HCT116 (cell line): ENCODE data around the gene CRIM1.

Experiments
- EZH2 ChIP-seq: fragments of 200-600 bp; sonication (generic); IDR thresholded peaks from 2 replicates; pipeline ENCODE4 v1.6.1; 2017; ENCODE audit warnings: antibody characterized with exemption, mixed run types
- JUND ChIP-seq: IDR thresholded peaks from 2 replicates; pipeline ENCODE4 v1.6.1; 2012
- POLR2A ChIP-seq: IDR thresholded peaks from 2 replicates; pipeline ENCODE4 v1.7.0; 2011; ENCODE audit warnings: borderline replicate concordance; ENCODE audit not compliant: insufficient read depth, insufficient read length; ENCODE audit errors: extremely low read depth
- POLR2AphosphoS5 ChIP-seq: IDR thresholded peaks from 2 replicates; pipeline ENCODE4 v1.6.1; 2011; ENCODE audit warnings: mild to moderate bottlenecking, low read depth, low read length, moderate library complexity
- RAD21 ChIP-seq: IDR thresholded peaks from 2 replicates; pipeline ENCODE4 v1.6.1; 2012; ENCODE audit warnings: low read depth, mild to moderate bottlenecking
- SP1 ChIP-seq: IDR thresholded peaks from 2 replicates; pipeline ENCODE4 v1.6.1; 2012; ENCODE audit warnings: low read depth
- SRF ChIP-seq: IDR thresholded peaks from 2 replicates; pipeline ENCODE4 v1.6.1; 2012; ENCODE audit warnings: low read depth
- YY1 ChIP-seq: IDR thresholded peaks from 2 replicates; pipeline ENCODE4 v1.6.1; 2011; ENCODE audit warnings: low read length, low read depth, moderate library complexity, mild to moderate bottlenecking; ENCODE audit not compliant: insufficient replicate concordance; ENCODE audit errors: extremely low read depth
- ZFX ChIP-seq: fragments of 450-650 bp; IDR thresholded peaks from 2 replicates; pipeline ENCODE4 v1.6.1; 2017
- TF ChIP-seq, protein P1 (sequence below), 3 experiments: fragments of 200-600 bp in 1 of 3; sonication (generic) in 1 of 3; IDR thresholded peaks in 2 of 3; conservative IDR thresholded peaks in 1 of 3; 2 replicates each; pipeline ENCODE4 v1.5.1; 2012 to 2017; ENCODE audit warnings: low read depth in 2 of 3, low read length in 2 of 3, antibody characterized with exemption in 1 of 3, borderline replicate concordance in 1 of 3, control low read depth in 1 of 3, mild to moderate bottlenecking in 1 of 3, mixed read lengths in 1 of 3, mixed run types in 1 of 3, moderate library complexity in 1 of 3; ENCODE audit not compliant: insufficient read depth in 1 of 3
- TF ChIP-seq, protein P2 (sequence below): IDR thresholded peaks from 2 replicates; pipeline ENCODE4 v1.6.1; 2012
- TF ChIP-seq, protein P3 (sequence below): IDR thresholded peaks from 2 replicates; pipeline ENCODE4 v1.6.1; 2012

DNA sequence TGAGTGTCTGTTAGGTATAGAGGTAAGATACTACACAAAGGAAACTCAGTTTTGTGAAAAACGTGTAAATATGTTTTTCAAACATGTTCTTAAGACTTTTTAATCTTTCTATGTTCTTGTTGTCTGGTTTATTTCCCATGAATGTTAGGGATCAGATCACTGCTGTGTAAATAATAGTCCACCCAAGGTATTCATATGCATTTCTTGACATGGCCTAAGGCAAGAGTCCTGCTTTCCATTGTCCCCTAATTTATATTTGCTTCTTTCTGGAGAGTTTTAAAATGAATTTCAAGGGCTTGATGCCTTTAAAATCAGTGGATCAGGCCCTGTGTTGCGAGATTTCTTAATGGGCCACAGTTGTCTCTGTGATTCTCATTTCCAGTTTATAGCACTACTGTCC is 28.9 kb downstream of the CRIM1 start:
- TF ChIP-seq POLR2A (no peak), RAD21 (no peak), JUND (no peak), POLR2AphosphoS5 (no peak), YY1 (no peak), EZH2 (no peak), SRF (no peak), SP1 (no peak), ZFX (no peak)
- TF ChIP-seq, protein P1, sequence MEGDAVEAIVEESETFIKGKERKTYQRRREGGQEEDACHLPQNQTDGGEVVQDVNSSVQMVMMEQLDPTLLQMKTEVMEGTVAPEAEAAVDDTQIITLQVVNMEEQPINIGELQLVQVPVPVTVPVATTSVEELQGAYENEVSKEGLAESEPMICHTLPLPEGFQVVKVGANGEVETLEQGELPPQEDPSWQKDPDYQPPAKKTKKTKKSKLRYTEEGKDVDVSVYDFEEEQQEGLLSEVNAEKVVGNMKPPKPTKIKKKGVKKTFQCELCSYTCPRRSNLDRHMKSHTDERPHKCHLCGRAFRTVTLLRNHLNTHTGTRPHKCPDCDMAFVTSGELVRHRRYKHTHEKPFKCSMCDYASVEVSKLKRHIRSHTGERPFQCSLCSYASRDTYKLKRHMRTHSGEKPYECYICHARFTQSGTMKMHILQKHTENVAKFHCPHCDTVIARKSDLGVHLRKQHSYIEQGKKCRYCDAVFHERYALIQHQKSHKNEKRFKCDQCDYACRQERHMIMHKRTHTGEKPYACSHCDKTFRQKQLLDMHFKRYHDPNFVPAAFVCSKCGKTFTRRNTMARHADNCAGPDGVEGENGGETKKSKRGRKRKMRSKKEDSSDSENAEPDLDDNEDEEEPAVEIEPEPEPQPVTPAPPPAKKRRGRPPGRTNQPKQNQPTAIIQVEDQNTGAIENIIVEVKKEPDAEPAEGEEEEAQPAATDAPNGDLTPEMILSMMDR (IDR thresholded peaks at IDR 0.05 in 2 of 3, conservative IDR thresholded peaks at IDR 0.05 in 1 of 3; ENCODE audit: borderline replicate concordance in 1 of 3, insufficient read depth in 1 of 3, low read depth in 2 of 3, low read length in 2 of 3): no peak
- TF ChIP-seq, protein P2, sequence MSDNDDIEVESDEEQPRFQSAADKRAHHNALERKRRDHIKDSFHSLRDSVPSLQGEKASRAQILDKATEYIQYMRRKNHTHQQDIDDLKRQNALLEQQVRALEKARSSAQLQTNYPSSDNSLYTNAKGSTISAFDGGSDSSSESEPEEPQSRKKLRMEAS: no peak
- TF ChIP-seq, protein P3, sequence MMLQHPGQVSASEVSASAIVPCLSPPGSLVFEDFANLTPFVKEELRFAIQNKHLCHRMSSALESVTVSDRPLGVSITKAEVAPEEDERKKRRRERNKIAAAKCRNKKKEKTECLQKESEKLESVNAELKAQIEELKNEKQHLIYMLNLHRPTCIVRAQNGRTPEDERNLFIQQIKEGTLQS: no peak
